RKO (cell line): ENCODE results near the gene GSN.
A peak's percentile ranks its signal among the peaks of the same experiment; 100 is the strongest.

Source experiments
- DNase-seq: peaks from one replicate; pipeline ENCODE4 v3.0.0-alpha.2; 2016; ENCODE audit warnings: low spot score

Gene GSN

GRCh38 chr9:121267689-121268597, at the start of gene GSN:
Gene GSN, plus strand, starts transcription at chr9:121268162. Its CDS starts 33,810 bp downstream, at chr9:121301972.
- DNase-seq, result peak; percentile 75

- peak; percentile 69 for DNase-seq
Measured at GRCh38 chr9:121218357-121219027, 49.5 kb upstream of the GSN start.

- no peak for DNase-seq
Measured at GRCh38 chr9:121219530-121219929, 48.4 kb upstream of the GSN start.

- no peak for DNase-seq
Measured at GRCh38 chr9:121220996-121221663, 46.8 kb upstream of the GSN start.

- DNase-seq, result no peak
Measured at GRCh38 chr9:121221664-121222055, 46.3 kb upstream of the GSN start.

DNA sequence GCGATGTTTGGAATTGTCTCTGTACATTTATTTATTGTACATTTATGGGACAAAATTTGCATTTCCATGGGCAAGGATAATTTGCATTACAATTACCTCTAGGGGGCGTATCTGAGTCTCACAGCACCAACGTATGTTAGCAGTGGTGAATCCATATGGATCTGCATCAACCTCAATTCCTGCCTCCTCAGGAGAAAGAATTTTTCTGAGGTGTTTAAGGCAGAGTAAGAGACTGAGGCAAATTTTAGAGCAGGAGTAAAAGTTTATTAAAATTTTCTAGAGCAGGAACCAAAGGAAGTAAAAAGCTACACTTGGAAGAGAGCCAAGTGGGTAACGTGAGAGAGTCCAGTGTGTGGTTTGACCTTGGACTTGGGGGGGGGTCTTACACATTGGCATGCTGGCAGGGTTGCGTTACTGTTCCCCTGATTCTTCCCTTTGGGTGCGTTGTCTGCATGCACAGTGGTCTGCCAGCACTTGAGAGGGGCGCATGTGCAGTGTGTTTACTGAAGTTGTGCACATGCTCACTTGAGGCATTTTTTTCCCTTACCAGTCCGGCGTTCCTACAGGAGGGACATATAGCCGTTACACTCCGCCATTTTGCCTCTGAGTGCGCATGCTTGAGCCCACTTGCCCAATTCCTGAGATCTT, 45.3 kb upstream of the GSN start:
- peak; percentile 77 for DNase-seq

- DNase-seq, result no peak
Measured at GRCh38 chr9:121225240-121225639, 42.7 kb upstream of the GSN start.

GRCh38 chr9:121226175-121226574, 41.8 kb upstream of the GSN start:
- DNase-seq, result peak; percentile 40

DNA sequence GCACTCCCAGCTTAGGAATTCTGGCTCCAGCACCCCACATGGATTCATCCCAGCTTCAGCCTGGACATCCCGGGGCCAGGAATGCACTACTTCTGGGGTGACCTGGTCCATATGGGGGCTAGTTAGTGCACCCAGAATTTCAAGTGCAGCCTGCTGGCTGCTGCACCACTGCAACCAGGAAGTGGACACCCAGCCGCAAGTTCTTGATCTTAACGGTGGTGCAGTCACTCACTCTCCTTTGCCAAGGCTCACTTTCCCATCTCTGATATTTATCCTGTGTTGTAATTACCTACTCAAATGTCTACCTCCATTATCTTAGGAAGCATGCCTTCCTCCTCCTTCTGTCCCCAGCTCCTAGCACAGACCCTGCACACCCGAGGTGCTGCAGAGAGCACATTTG, 40.1 kb upstream of the GSN start:
- DNase-seq, result no peak

- no peak for DNase-seq
Measured at GRCh38 chr9:121230256-121230655, 37.7 kb upstream of the GSN start.

DNA sequence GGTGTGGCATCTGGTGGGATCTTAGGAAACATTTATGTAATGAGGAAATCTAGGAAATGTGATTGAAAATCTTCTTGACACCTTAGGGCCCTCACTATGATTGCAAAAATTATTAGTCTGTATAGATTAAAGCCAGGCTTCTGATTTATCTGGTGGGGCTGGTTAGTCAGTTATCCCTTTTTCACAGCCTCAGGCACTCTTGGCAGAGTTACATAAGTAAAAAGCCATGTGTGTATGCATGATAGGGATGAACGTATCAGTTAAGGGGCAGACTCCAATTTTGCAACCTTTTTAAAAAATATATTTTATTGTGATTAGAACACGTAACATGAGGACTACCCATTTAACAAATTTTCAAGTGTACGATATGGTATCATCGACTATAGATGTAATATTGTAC, 35.7 kb upstream of the GSN start:
- no peak for DNase-seq

DNA sequence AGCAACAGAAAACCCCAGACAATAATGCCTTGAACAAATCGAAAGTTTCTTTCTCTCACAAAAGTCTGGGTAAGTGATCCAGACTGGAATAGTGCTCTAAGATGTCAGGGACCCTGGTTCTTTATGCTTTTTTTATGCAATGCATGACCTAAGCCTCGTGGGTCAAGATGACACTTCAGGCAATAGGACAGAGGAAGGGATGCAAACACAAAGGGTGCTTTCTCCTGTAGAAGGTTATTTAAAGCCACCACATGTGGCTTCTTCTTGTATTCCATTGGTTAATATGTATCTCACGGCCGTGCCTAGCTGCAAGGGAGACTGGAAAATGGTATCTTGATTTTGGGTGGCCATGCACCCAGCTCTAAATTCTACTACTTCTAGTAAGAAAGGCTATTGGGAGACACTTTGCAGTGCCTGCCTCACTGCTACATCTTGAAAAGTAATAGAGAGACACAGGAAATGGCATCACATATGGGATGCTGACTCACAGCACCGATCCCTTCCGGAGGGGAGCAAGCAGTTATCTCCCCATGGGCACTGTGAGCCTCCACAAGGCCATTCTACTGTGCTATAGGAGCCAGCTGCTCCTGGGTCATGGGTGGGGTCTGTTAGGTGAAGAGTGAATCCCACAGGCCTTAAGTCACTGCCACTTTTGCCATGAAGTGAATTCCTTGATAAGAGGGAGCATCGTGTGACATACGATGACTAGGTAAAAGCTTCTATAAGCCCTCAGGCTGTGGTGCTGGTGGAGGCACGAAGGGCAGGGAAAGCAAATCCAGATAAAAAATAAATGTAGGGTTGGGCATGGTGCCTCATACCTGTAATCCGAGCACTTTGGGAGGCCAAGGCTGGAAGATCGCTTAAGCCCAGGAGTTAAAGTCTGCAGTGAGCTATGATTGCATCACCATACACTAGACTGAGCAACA, 33.8 kb upstream of the GSN start:
- peak; percentile 35 for DNase-seq

GRCh38 chr9:121234832-121235161, 33.2 kb upstream of the GSN start:
- DNase-seq, result no peak

- DNase-seq, result no peak
Measured at GRCh38 chr9:121235512-121235911, 32.5 kb upstream of the GSN start.

DNA sequence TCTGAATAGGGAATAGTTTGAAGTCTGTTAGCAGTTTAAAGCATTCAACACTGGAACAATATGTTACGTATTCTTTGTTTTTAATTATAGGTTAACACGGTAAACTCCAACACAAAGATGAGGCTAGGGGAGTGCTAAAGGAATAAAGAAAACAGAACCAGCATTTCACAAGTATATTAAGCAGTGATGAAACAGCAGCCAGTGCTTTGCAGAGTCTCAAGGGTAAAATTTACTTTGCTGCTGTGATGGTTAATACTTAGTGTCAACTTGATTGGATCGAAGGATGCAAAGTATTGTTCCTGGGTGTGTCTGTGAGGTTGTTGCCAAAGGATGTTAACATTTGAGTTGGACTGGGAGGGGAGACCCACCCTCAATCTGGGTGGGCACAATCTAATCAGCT, 30.0 kb upstream of the GSN start:
- DNase-seq, result no peak

- DNase-seq, result no peak
Measured at GRCh38 chr9:121239071-121239470, 28.9 kb upstream of the GSN start.

- DNase-seq, result no peak
Measured at GRCh38 chr9:121239851-121240250, 28.1 kb upstream of the GSN start.

DNA sequence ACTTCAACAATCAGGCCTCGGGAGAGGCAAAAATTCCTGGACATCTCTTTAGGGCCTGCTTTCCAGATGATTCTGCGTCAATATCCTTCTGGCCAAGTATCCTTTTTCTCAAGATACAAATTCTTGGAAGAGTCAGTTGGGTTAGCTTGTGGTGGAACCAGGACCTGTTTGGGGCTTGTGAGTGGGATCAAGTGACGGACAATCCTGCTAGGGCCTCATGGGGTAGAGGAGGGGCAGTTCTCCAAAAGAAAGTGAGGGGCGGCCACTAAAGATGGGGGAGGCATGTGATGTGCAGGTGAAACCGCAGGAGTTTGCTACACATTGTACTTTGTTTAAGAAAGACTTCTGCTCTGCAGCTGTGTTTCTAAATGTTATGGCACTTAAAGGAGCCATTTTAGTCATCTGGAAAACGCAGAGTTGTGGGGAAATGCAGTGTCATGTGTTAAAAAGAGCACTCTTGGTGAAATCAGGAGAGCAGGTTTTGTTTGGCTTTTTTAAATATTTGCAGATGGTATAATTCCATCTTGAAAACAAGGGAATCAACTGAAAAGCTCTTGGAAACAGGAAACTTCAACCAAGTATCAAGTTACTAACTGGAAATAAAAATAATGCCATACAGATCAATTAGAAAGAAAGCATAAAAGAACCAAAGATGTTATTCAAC, 27.4 kb upstream of the GSN start:
- no peak for DNase-seq

DNA sequence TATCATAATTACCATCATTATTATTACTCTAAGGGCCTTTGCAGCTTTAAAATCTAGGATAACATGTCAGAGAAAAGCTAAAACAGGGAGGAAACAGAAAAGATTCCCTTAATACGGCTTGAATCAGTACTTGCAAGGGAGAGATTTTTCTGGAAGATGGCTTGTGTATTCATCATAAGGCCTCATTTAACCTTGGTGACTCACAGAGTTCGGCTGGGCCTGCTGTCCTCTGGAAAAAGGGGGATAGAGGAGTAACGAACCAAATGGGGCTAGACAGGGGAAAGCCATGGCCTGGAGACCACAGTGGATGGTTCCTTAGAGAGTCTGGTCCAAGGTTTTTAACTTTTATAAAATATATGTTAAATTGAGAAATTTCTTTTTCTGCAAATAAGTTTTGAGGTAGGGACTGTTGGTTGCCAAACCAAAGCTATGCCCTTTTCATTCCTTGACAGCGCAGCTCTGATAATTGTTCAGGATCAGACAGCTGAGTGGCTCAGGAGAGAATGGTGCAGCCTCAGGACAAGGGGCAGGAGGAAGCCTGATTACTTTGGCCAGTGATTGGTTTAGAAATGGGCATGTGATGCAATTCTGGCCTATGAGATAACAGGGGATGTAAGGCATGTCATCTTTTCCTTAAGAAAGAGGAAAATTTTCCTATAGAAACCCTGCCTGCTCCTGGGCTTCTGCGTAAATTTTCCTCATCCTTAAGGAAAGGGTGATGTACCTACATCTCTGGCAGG, 25.6 kb upstream of the GSN start:
- peak; percentile 39 for DNase-seq

GRCh38 chr9:121242959-121243346, 25.0 kb upstream of the GSN start:
- DNase-seq, result no peak
